ENCODE results near the gene SEMA4A. TPM values are rescaled to one million over a fixed set of nuclear protein-coding genes. Genes with fewer than 3 reads are reported as not detected.

Gene SEMA4A
- total RNA-seq, 1 donor from 2014 or later = 4.2 TPM

DNA sequence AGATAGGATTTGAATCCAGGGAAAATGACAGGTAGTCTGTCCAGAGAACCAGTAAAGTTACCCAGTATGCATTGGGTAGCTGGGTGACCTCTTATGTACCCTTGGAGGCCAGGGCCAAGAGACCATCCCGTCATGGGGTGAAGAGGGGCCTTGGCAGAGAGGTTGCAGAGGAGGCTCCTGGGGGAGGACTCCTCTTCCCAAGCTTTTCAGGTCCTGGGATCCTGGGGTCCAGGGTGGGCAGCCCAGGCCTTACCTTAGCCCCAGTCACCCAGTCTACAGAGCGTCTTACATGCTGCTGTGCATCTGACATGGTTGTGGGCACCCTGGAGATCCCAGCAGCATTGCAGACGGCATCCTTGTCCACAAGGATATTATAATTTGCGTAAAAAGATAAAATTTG, 73.4 kb downstream of the SEMA4A start:
- Histone ChIP-seq H3K9me3 (ENCODE audit: control insufficient read depth in 3 of 3, low read length in 3 of 3) (no peaks in the 10 kb centered on the region), H3K9ac (ENCODE audit: low read depth in 1 of 3, low read length in 3 of 3) (no peak overlapping the region), H3K36me3 (ENCODE audit: control insufficient read depth in 3 of 3, insufficient read depth in 3 of 3, low read length in 3 of 3) (peaks cover 23 to 35% (median 24%) of the 10 kb centered on the region in 3 donors), H3K27me3 (ENCODE audit: control insufficient read depth in 3 of 3, insufficient read depth in 3 of 3, low read length in 3 of 3) (no peaks in the 10 kb centered on the region), H3K4me1 (ENCODE audit: control insufficient read depth in 3 of 3, insufficient read depth in 3 of 3, low read length in 3 of 3) (peaks cover 2 to 5% (median 5%) of the 10 kb centered on the region in 3 donors), H3K4me3 (ENCODE audit: low read length in 3 of 3) (no peak overlapping the region), H3K27ac (ENCODE audit: low read depth, low read length) (no peak overlapping the region)

Small RNAs within 50 kb of the gene (small RNA-seq; reads per million reads assigned to genes)
- gene RF00568 = not detected

Other genes with a start within 250 kb of the SEMA4A start
- gene RIT1, start 242.2 kb upstream of the SEMA4A start, total RNA-seq = 21.4 TPM
- gene KHDC4, start 219.2 kb upstream of the SEMA4A start, total RNA-seq = 26.6 TPM
- gene RXFP4, start 211.9 kb upstream of the SEMA4A start, total RNA-seq = not detected
- 135 TPM for gene ARHGEF2, start 175.0 kb upstream of the SEMA4A start, total RNA-seq
- gene SSR2, start 132.6 kb upstream of the SEMA4A start, total RNA-seq = 276 TPM
- gene UBQLN4, start 99.8 kb upstream of the SEMA4A start, total RNA-seq = 15.7 TPM
- gene LAMTOR2, start 98.8 kb upstream of the SEMA4A start, total RNA-seq = 35.0 TPM
- not detected for gene RAB25, start 92.4 kb upstream of the SEMA4A start, total RNA-seq
- gene MEX3A, start 71.1 kb upstream of the SEMA4A start, total RNA-seq = 6.8 TPM
- 399 TPM for gene LMNA, start 38.9 kb upstream of the SEMA4A start, total RNA-seq
- gene SLC25A44, start 40.5 kb downstream of the SEMA4A start, total RNA-seq = 3.1 TPM
- 50.6 TPM for gene PMF1, start 59.4 kb downstream of the SEMA4A start, total RNA-seq
- 1.0 TPM for gene BGLAP, start 88.6 kb downstream of the SEMA4A start, total RNA-seq
- gene PAQR6, start 94.5 kb downstream of the SEMA4A start, total RNA-seq = 1.0 TPM
- gene SMG5, start 129.2 kb downstream of the SEMA4A start, total RNA-seq = 25.6 TPM
- 4.2 TPM for gene TMEM79, start 130.7 kb downstream of the SEMA4A start, total RNA-seq
- 20.4 TPM for gene GLMP, start 142.1 kb downstream of the SEMA4A start, total RNA-seq
- gene VHLL, start 145.7 kb downstream of the SEMA4A start, total RNA-seq = not detected
- gene CCT3, start 184.7 kb downstream of the SEMA4A start, total RNA-seq = 293 TPM
- 2.1 TPM for gene TSACC, start 184.9 kb downstream of the SEMA4A start, total RNA-seq
- gene RHBG, start 215.6 kb downstream of the SEMA4A start, total RNA-seq = not detected

Measured in skeletal muscle tissue (tissue), 5 donors.